Fibroblast of pulmonary artery (primary cell): Measurements from ENCODE around the gene MLF2.
"Not testable (repeated sequence)": the region's sequence is repeated elsewhere in the genome, so short reads cannot be mapped to it uniquely, and the experiment has no call there.

Source experiments
- DNase-seq: peaks from one replicate; pipeline ENCODE4 v3.0.0-alpha.2; 2010; ENCODE audit warnings: low read depth
- H3K4me3 ChIP-seq: replicated peaks from 2 replicates; pipeline ENCODE4 v1.5.1; 2011; ENCODE audit warnings: low read depth, mild to moderate bottlenecking, control low read depth, low read length, moderate library complexity
- TF ChIP-seq, protein P1 (sequence below): IDR thresholded peaks from 2 replicates; pipeline ENCODE4 v1.5.1; 2011; ENCODE audit warnings: mild to moderate bottlenecking, control low read depth, low read length, inconsistent platforms; ENCODE audit errors: missing control alignments

The MLF2 gene

DNA sequence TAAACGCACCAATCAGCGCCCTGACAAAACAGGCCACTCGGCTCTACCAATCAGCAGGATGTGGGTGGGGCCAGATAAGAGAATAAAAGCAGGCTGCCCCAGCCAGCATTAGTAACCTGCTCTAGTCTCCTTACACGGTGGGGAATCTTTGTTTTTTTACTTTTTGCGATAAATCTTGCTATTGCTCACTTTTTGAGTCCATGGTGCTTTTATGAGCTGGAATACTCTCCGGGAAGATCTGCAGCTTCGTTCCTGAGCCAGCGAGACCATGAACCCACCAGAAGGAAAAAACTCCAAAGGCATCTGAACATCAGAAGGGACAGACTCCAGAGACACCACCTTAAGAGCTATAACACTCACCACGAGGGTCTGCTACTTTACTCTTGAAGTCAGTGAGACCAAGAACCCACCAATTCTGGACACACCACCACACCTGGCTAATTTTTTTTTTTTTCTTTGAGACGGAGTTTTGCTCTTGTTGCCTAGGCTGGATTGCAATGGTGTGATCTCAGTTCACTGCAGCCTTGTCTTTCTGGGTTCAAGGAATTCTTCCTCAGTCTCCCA lies 36.0 kb downstream of the MLF2 start:
- no peak for DNase-seq
- TF ChIP-seq, protein P1, sequence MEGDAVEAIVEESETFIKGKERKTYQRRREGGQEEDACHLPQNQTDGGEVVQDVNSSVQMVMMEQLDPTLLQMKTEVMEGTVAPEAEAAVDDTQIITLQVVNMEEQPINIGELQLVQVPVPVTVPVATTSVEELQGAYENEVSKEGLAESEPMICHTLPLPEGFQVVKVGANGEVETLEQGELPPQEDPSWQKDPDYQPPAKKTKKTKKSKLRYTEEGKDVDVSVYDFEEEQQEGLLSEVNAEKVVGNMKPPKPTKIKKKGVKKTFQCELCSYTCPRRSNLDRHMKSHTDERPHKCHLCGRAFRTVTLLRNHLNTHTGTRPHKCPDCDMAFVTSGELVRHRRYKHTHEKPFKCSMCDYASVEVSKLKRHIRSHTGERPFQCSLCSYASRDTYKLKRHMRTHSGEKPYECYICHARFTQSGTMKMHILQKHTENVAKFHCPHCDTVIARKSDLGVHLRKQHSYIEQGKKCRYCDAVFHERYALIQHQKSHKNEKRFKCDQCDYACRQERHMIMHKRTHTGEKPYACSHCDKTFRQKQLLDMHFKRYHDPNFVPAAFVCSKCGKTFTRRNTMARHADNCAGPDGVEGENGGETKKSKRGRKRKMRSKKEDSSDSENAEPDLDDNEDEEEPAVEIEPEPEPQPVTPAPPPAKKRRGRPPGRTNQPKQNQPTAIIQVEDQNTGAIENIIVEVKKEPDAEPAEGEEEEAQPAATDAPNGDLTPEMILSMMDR: no peak
- no peak overlapping the region for H3K4me3 ChIP-seq

DNA sequence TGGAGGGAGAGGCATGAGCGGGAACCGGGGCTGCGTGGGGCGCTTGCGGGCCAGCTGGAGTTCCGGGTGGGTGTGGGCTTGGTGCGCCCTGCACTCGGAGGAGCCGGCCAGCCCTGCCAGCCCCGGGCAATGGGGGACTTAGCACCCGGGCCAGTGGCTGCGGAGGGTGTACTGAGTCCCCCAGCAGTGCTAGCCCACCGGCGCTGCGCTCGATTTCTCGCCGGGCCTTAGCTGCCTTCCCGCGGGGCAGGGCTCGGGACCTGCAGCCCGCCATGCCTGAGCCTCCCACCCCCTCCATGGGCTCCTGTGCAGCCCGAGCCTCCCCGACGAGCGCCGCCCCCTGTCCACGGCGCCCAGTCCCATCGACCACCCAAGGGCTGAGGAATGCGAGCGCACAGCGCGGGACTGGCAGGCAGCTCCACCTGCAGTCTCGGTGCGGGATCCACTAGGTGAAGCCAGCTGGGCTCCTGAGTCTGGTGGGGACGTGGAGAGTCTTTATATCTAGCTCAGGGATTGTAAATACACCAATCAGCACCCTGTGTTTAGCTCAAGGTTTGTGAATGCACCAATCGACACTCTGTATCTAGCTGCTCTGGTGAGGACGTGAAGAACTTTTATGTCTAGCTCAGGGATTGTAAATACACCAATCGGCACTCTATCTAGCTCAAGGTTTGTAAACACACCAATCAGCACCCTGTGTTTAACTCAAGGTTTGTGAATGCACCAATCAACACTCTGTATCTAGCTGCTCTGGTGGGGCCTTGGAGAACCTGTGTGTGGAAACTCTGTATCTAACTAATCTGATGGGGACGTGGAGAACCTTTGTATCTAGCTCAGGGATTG lies 36.7 kb downstream of the MLF2 start:
- H3K4me3 ChIP-seq, DNase-seq: not testable (repeated sequence)

GRCh38 chr12:6708960-6709394 lies 44.0 kb downstream of the MLF2 start:
- TF ChIP-seq, protein P1: no peak
- DNase-seq: no peak
- H3K4me3 ChIP-seq: no peak overlapping the region

DNA sequence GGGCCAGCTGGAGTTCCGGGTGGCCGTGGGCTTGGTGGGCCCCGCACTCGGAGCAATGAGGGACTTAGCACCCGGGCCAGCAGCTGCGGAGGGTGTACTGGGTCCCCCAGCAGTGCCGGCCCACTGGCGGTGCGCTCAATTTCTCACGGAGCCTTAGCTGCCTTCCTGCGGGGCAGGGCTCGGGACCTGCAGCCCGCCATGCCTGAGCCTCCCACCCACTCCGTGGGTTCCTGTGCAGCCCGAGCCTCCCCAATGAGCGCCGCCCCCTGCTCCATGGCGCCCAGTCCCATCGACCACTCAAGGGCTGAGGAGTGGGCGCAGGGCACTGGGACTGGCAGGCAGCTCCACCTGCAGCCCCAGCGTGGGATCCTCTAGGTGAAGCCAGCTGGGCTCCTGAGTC lies 44.6 kb downstream of the MLF2 start:
- not testable (repeated sequence) for DNase-seq, H3K4me3 ChIP-seq

- TF ChIP-seq, protein P1: no peak
- H3K4me3 ChIP-seq: no peak overlapping the region
- DNase-seq: no peak
Observed at GRCh38 chr12:6703631-6704030, 49.3 kb downstream of the MLF2 start.

GRCh38 chr12:6701078-6701768 lies 51.7 kb downstream of the MLF2 start:
- DNase-seq: no peak
- TF ChIP-seq, protein P1: no peak
- peak overlapping the region; percentile 46 for H3K4me3 ChIP-seq

GRCh38 chr12:6700646-6701051 lies 52.3 kb downstream of the MLF2 start, which contains the start of gene PIANP:
Gene PIANP, minus strand, starts transcription at chr12:6700815. Its CDS starts 2,754 bp downstream, at chr12:6698061.
- TF ChIP-seq, protein P1: no peak
- peak within 1 kb of the TSS; percentile 46 for H3K4me3 ChIP-seq
- DNase-seq: no peak
